DOHH2 (cell line): ENCODE data around the gene C1QA.
"Not testable (repeated sequence)": the region's sequence is repeated elsewhere in the genome, so short reads cannot be mapped to it uniquely, and the experiment has no call there.

Experiments used
- H3F3A ChIP-seq: fragments of 200-600 bp; sonication (generic), shearing (Covaris generic); 2 replicates; pipeline ENCODE4 v1.6.0; 2016; ENCODE audit warnings: antibody characterized with exemption, mild to moderate bottlenecking; ENCODE audit not compliant: control insufficient read depth, insufficient read depth
- H3K27ac ChIP-seq: fragments of 200-600 bp; sonication (generic); 2 replicates; pipeline ENCODE4 v1.5.1; 2014; ENCODE audit warnings: low read depth, mild to moderate bottlenecking, low read length, moderate library complexity
- H3K27me3 ChIP-seq: fragments of 200-600 bp; sonication (generic); 2 replicates; pipeline ENCODE4 v1.6.1; 2014; ENCODE audit warnings: mild to moderate bottlenecking, low read length, mixed read lengths; ENCODE audit not compliant: control insufficient read depth
- H3K36me3 ChIP-seq: fragments of 200-600 bp; sonication (generic); 2 replicates; pipeline ENCODE4 v1.6.1; 2014; ENCODE audit warnings: mild to moderate bottlenecking, low read length, moderate library complexity, mixed read lengths; ENCODE audit not compliant: control insufficient read depth
- H3K4me1 ChIP-seq: fragments of 200-600 bp; sonication (generic); 2 replicates; pipeline ENCODE4 v1.6.1; 2014; ENCODE audit warnings: mild to moderate bottlenecking, low read length, mixed read lengths; ENCODE audit not compliant: control insufficient read depth
- H3K4me2 ChIP-seq: fragments of 200-600 bp; sonication (generic); 2 replicates; pipeline ENCODE4 v1.6.0; 2014; ENCODE audit warnings: mild to moderate bottlenecking, low read length, moderate library complexity
- H3K4me3 ChIP-seq: fragments of 200-600 bp; sonication (generic); 2 replicates; pipeline ENCODE4 v1.5.1; 2014; ENCODE audit warnings: mild to moderate bottlenecking, low read length, mixed read lengths
- H3K79me2 ChIP-seq: fragments of 200-600 bp; sonication (generic); 2 replicates; pipeline ENCODE4 v1.6.1; 2014; ENCODE audit warnings: mild to moderate bottlenecking, low read length, mixed read lengths; ENCODE audit not compliant: control insufficient read depth
- H3K9me2 ChIP-seq: fragments of 200-600 bp; sonication (generic); replicated peaks from 2 replicates; pipeline ENCODE4 v1.6.1; 2014; ENCODE audit warnings: mild to moderate bottlenecking, low read length, mixed read lengths; ENCODE audit not compliant: control insufficient read depth
- H3K9me3 ChIP-seq: fragments of 200-600 bp; sonication (generic); 2 replicates; pipeline ENCODE4 v1.6.1; 2014; ENCODE audit warnings: antibody characterized with exemption, low read length, mixed read lengths; ENCODE audit not compliant: control insufficient read depth, insufficient read depth
- H4K20me1 ChIP-seq: fragments of 200-600 bp; sonication (generic); 2 replicates; pipeline ENCODE4 v1.6.0; 2014; ENCODE audit warnings: low read depth, mild to moderate bottlenecking, antibody characterized with exemption, low read length, moderate library complexity; ENCODE audit not compliant: control insufficient read depth, insufficient read depth
- EZH2phosphoT487 ChIP-seq: fragments of 200-600 bp; sonication (generic); IDR thresholded peaks from 2 replicates; pipeline ENCODE4 v1.6.1; 2017; ENCODE audit warnings: borderline replicate concordance, mild to moderate bottlenecking, antibody characterized with exemption, low read length, moderate library complexity, mixed read lengths
- TF ChIP-seq, protein P1 (sequence below): fragments of 200-600 bp; sonication (generic); IDR thresholded peaks from one replicate; pipeline ENCODE4 v1.5.1; 2014; ENCODE audit warnings: antibody characterized with exemption, mild to moderate bottlenecking, low read depth, low read length; ENCODE audit not compliant: poor library complexity, severe bottlenecking

C1QA gene

GRCh38 chr1:22671999-22672398 is 35.6 kb downstream of the C1QA start:
- no peak for TF ChIP-seq EZH2phosphoT487
- TF ChIP-seq, protein P1, sequence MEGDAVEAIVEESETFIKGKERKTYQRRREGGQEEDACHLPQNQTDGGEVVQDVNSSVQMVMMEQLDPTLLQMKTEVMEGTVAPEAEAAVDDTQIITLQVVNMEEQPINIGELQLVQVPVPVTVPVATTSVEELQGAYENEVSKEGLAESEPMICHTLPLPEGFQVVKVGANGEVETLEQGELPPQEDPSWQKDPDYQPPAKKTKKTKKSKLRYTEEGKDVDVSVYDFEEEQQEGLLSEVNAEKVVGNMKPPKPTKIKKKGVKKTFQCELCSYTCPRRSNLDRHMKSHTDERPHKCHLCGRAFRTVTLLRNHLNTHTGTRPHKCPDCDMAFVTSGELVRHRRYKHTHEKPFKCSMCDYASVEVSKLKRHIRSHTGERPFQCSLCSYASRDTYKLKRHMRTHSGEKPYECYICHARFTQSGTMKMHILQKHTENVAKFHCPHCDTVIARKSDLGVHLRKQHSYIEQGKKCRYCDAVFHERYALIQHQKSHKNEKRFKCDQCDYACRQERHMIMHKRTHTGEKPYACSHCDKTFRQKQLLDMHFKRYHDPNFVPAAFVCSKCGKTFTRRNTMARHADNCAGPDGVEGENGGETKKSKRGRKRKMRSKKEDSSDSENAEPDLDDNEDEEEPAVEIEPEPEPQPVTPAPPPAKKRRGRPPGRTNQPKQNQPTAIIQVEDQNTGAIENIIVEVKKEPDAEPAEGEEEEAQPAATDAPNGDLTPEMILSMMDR: no peak
- no peak overlapping the region for H3K4me3 ChIP-seq
- no peak overlapping the region for H3K4me2 ChIP-seq
- no peaks in the 10 kb centered on the region for H3K36me3 ChIP-seq
- H3K9me3 ChIP-seq: no peaks in the 10 kb centered on the region
- no peaks in the 10 kb centered on the region; the same call in 1 of the 2 replicates for H4K20me1 ChIP-seq
- H3K79me2 ChIP-seq: no peaks in the 10 kb centered on the region
- H3K27me3 ChIP-seq: peaks cover 5% of the 10 kb centered on the region
- no peaks in the 10 kb centered on the region for H3K9me2 ChIP-seq
- no peak overlapping the region for H3K27ac ChIP-seq
- no peaks in the 10 kb centered on the region for H3F3A ChIP-seq
- H3K4me1 ChIP-seq: no peaks in the 10 kb centered on the region

- no peaks in the 10 kb centered on the region for H3K79me2 ChIP-seq
- no peaks in the 10 kb centered on the region for H3K9me2 ChIP-seq
- no peaks in the 10 kb centered on the region for H3K4me1 ChIP-seq
- H3K36me3 ChIP-seq: no peaks in the 10 kb centered on the region
- no peak for TF ChIP-seq EZH2phosphoT487
- TF ChIP-seq, protein P1: peak; percentile 73
- H3K4me3 ChIP-seq: no peak overlapping the region
- no peaks in the 10 kb centered on the region; the same call in 1 of the 2 replicates for H4K20me1 ChIP-seq
- no peak overlapping the region for H3K4me2 ChIP-seq
- H3F3A ChIP-seq: no peaks in the 10 kb centered on the region
- peaks cover 5% of the 10 kb centered on the region; the same call in 1 of the 2 replicates for H3K9me3 ChIP-seq
- peaks cover 5% of the 10 kb centered on the region for H3K27me3 ChIP-seq
- no peak overlapping the region for H3K27ac ChIP-seq
Observed at GRCh38 chr1:22673486-22674409, 37.3 kb downstream of the C1QA start.

DNA sequence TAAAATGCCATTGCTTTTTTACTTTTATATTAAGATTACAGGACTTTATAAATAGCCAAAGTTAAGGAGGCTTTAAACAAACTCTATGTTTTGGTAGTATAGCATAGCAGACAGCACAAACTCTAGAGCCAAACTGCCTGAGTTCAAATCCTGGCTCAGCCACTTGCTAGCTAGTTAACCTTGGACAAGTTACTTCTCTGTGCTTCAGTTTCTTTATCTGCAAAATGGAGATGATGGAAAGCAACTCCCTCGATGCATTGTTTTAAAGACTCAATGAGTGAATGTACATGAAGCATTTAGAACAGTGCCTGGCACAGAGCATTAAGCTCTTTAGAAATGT is 38.0 kb downstream of the C1QA start:
- H4K20me1 ChIP-seq: no peaks in the 10 kb centered on the region; the same call in 1 of the 2 replicates
- H3K4me1 ChIP-seq: no peaks in the 10 kb centered on the region
- H3K36me3 ChIP-seq: no peaks in the 10 kb centered on the region
- H3F3A ChIP-seq: no peaks in the 10 kb centered on the region
- no peak overlapping the region for H3K27ac ChIP-seq
- TF ChIP-seq EZH2phosphoT487: no peak
- TF ChIP-seq, protein P1: peak; percentile 9
- H3K4me2 ChIP-seq: no peak overlapping the region
- H3K79me2 ChIP-seq: no peaks in the 10 kb centered on the region
- no peaks in the 10 kb centered on the region for H3K9me2 ChIP-seq
- peaks cover 9% of the 10 kb centered on the region; the same call in 1 of the 2 replicates for H3K9me3 ChIP-seq
- no peak overlapping the region for H3K4me3 ChIP-seq
- H3K27me3 ChIP-seq: peaks cover 5% of the 10 kb centered on the region

GRCh38 chr1:22676151-22676550 is 39.7 kb downstream of the C1QA start:
- not testable (repeated sequence) for H3K9me3 ChIP-seq, H3F3A ChIP-seq, H3K36me3 ChIP-seq, H3K27me3 ChIP-seq, H3K9me2 ChIP-seq, H3K27ac ChIP-seq, H3K4me3 ChIP-seq, H3K4me1 ChIP-seq, H3K79me2 ChIP-seq, H3K4me2 ChIP-seq, H4K20me1 ChIP-seq
